Type B pancreatic cell (in vitro differentiated cells): Measurements from ENCODE around the gene HIVEP3. TPM values are rescaled to one million over a fixed set of nuclear protein-coding genes. Genes with fewer than 3 reads are reported as not detected.

Experiments used
- DNase-seq: peaks from one replicate; pipeline ENCODE4 v3.0.0; 2021; ENCODE audit warnings: mixed read lengths; ENCODE audit not compliant: unreplicated experiment; ENCODE audit errors: extremely low spot score
- H3K27ac Mint-ChIP-seq: 2 replicates; pipeline ENCODE4 v1.8.0; 2021; ENCODE audit warnings: mild to moderate bottlenecking, mixed read lengths
- H3K27me3 Mint-ChIP-seq: 2 replicates; pipeline ENCODE4 v1.8.0; 2021; ENCODE audit warnings: mixed read lengths
- H3K36me3 Mint-ChIP-seq: 2 replicates; pipeline ENCODE4 v1.8.0; 2021; ENCODE audit warnings: mixed read lengths
- H3K4me1 Mint-ChIP-seq: one replicate; pipeline ENCODE4 v1.8.0; 2021; ENCODE audit warnings: mixed read lengths; ENCODE audit not compliant: unreplicated experiment
- H3K4me3 Mint-ChIP-seq: 2 replicates; pipeline ENCODE4 v1.8.0; 2021; ENCODE audit warnings: mild to moderate bottlenecking, mixed read lengths
- H3K9me3 Mint-ChIP-seq: 2 replicates; pipeline ENCODE4 v1.8.0; 2021; ENCODE audit warnings: mixed read lengths
- total RNA-seq: library from RNA; stranded (reverse); gene quantifications from 2 replicates; pipeline ENCODE4 v1.2.1, GENCODE V29; 2021; ENCODE audit warnings: low replicate concordance
- TF ChIP-seq, protein P1 (sequence below): fragments of 200-600 bp; sonication (generic); conservative IDR thresholded peaks from 2 replicates; pipeline ENCODE4 v1.5.0; 2021; ENCODE audit warnings: antibody characterized with exemption, mild to moderate bottlenecking

Gene HIVEP3
- total RNA-seq, 1 donor from 2014 or later, result 9.2 TPM

DNA sequence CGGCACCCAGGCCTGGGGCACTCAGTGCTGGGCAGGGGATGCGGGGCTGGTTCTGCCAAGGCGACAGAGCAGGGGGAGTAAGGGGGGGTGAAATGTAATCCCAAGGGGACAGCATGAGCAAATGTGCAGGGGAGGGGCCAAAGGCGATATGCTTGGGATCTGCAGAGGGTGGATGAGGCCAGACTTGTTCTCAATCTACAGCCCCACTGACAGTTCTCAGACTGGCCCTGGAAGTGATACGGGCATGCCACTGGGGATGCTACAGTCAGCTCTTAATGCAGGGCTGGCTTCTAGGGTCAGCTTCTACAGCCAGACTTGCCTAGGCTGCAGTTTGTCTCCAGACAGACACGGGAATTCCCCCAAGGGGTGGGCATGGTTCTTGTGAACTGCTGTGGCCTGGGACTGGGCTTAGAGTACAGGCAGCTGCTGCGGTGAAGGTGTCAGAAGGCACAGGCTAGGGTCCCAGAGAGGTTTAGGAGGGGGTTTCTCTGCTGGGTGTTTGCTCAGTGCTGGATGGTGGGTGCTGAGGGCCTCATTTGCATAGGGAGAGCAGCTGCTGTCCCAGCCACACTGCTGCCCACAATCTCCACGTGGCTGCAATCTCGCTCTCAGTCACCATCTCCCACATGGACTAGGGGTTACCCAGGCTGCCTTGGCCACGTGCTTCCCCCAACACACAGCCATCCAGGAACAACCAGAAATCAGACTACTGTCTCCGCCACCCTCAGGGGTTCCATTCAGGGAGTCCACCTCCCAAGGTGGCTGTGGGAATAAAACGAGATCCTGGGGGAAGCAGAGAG lies 190.1 kb downstream of the HIVEP3 start:
- Mint-ChIP-seq H3K27me3 (peaks cover 9% of the 10 kb centered on the region), H3K27ac (peak overlapping the region; percentile 68), H3K36me3 (no peaks in the 10 kb centered on the region), H3K4me3 (no peak overlapping the region), H3K4me1 (peaks cover 15% of the 10 kb centered on the region), H3K9me3 (no peaks in the 10 kb centered on the region)
- TF ChIP-seq, protein P1, sequence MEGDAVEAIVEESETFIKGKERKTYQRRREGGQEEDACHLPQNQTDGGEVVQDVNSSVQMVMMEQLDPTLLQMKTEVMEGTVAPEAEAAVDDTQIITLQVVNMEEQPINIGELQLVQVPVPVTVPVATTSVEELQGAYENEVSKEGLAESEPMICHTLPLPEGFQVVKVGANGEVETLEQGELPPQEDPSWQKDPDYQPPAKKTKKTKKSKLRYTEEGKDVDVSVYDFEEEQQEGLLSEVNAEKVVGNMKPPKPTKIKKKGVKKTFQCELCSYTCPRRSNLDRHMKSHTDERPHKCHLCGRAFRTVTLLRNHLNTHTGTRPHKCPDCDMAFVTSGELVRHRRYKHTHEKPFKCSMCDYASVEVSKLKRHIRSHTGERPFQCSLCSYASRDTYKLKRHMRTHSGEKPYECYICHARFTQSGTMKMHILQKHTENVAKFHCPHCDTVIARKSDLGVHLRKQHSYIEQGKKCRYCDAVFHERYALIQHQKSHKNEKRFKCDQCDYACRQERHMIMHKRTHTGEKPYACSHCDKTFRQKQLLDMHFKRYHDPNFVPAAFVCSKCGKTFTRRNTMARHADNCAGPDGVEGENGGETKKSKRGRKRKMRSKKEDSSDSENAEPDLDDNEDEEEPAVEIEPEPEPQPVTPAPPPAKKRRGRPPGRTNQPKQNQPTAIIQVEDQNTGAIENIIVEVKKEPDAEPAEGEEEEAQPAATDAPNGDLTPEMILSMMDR, result no peak
- no peak for DNase-seq

DNA sequence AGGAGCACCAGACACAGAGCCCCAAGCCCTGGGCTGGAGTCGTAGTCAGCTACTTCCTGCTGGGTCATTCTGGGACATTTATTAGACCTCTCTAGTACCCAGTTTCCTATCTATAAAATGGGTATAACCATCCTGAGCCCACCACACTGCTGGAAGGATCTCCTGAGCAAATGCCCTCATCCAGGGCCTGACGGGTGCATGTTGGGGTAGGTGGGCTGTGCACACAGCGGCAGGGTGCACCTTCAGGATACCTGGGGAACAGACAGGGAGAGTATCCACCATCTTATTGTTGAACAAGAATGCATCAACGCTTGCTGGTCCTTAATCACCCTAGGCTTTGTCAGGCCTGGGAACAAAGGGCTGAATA lies 191.0 kb downstream of the HIVEP3 start:
- H3K4me3 Mint-ChIP-seq, result no peak overlapping the region
- DNase-seq, result no peak
- no peaks in the 10 kb centered on the region for H3K9me3 Mint-ChIP-seq
- H3K4me1 Mint-ChIP-seq, result peaks cover 15% of the 10 kb centered on the region
- peaks cover 10% of the 10 kb centered on the region for H3K27me3 Mint-ChIP-seq
- no peak overlapping the region for H3K27ac Mint-ChIP-seq
- TF ChIP-seq, protein P1, result no peak
- H3K36me3 Mint-ChIP-seq, result no peaks in the 10 kb centered on the region

DNA sequence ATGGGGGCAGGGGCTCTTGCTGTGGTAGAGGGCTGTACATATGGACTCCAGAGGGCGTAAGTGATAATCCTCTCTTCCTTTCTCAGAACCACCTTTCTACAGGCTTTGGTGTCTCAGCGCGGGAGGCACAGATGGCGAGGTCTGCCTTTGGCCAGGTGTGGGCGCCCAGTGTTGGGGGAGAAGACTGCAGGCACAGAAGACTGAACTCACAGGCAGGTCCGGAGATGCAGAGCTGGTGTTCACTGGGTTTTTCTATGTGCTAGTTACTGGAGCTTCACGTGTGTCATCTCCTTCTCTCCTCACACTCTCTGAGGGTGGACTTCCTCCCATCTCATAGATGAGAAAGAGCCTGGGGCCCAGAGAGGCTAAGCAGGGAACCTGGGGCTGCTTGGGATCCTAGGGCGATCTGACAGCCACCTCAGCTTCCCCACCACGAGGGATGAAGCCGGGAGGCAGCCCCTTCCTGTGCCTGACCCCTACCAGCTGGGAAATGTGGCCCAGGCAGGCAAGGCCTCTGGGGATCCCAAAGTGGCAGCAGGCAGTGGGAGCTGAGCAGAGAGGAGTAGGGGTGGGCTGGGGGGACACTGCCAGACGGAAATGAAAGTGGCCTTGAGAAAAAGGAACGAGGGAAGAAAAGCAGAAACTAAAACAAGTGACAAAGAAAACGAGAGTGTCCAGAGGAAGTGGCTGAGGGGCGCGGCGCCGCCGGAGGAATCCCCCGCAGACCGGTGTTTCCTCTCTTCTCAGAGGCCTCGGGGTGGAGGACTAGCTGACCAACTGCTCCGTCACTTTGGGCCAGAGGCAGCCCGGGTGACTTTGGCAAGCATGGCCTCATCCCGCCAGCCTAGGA lies 191.6 kb downstream of the HIVEP3 start:
- no peaks in the 10 kb centered on the region for H3K36me3 Mint-ChIP-seq
- peaks cover 13% of the 10 kb centered on the region for H3K27me3 Mint-ChIP-seq
- DNase-seq, result no peak
- H3K4me1 Mint-ChIP-seq, result peaks cover 15% of the 10 kb centered on the region
- H3K9me3 Mint-ChIP-seq, result no peaks in the 10 kb centered on the region
- peak overlapping the region; percentile 36 for H3K27ac Mint-ChIP-seq
- no peak overlapping the region for H3K4me3 Mint-ChIP-seq
- TF ChIP-seq, protein P1, result no peak

DNA sequence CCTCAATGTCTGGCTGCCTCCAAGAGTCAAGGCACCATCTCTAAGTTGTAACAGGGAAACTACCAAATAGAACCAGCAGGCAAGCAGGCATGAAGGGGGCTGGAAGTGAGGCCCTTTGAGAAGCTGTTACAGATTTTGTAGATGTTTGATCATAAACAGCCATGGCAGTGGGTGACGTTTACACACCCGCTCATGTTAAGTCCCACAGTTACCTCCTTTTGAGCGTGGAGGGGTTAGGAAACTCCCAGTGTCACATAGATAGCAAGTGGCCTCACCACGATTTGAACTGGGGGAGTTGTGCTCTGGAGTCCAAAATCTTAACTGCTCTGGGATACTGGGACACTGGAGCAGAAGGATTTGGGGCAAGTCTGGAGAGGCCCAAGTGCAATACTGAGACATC lies 192.4 kb downstream of the HIVEP3 start:
- TF ChIP-seq, protein P1, result no peak
- no peak overlapping the region for H3K4me3 Mint-ChIP-seq
- peaks cover 15% of the 10 kb centered on the region for H3K4me1 Mint-ChIP-seq
- DNase-seq, result no peak
- H3K27me3 Mint-ChIP-seq, result peaks cover 8% of the 10 kb centered on the region
- H3K36me3 Mint-ChIP-seq, result no peaks in the 10 kb centered on the region
- H3K9me3 Mint-ChIP-seq, result no peaks in the 10 kb centered on the region
- H3K27ac Mint-ChIP-seq, result peak overlapping the region; percentile 36

DNA sequence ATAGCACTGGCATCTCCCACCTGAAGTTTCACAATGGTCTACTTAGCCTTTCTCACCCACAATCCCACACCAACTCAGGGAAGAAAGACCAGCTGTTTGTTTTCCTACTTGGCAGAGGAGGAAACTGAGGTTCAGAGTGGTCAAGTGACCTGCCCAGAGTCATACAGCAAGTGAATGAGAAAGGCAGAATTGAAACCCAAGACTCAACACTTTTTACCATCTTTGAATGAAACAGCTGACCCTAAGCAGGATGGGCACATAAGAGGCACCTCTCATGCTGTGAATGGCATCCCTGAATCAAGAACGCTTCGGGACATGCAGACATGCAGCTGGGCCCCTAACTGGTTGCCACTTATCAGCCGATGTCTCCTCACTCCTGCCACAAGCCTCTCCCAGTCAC lies 193.8 kb downstream of the HIVEP3 start:
- Mint-ChIP-seq H3K27me3 (peaks cover 8% of the 10 kb centered on the region), H3K4me3 (no peak overlapping the region), H3K4me1 (peaks cover 15% of the 10 kb centered on the region), H3K36me3 (no peaks in the 10 kb centered on the region), H3K9me3 (no peaks in the 10 kb centered on the region), H3K27ac (no peak overlapping the region)
- no peak for DNase-seq
- TF ChIP-seq, protein P1, result no peak
